OCI-M2 (cell line): ENCODE data around the gene FMN1.

ENCODE experiments used
- DNase-seq: peaks from one replicate; lab custom pipeline; 2025; ENCODE audit not compliant: unreplicated experiment; lab: John Stamatoyannopoulos, UW

The FMN1 gene

DNA sequence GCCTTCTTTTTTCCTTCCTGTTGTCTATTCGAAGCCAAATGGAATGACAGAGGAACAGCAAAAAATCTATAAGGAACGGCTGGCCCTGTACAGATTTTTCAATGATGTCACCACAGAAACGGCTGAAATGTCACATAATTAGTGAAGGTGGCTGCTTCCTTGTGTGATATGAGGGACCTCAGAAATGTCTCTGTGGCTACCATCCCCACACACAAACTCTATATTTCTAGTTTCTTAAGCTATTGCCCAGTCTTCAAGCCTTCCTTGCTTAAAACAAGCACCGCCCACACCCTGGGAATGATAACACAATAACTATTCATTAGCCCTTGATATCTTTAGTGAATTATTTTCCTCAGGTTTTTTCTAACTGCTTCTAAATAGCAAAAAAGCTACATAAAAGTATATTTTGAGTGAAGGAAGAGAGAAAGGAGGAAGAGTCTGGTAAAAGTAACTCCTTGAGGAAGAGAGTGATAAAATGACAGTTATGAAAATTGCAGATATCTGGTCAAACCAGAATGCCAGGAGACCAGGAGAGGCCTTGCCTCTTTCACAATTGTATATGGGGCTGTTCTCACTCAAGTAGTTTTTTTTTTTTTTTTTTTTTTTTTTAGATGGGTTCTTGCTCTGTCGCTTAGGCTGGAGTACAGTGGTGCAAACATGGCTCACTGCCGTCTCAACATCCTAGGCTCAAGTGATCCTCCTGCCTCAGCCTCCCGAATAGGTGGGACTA is 38.7 kb downstream of the FMN1 start:
- no peak for DNase-seq

DNA sequence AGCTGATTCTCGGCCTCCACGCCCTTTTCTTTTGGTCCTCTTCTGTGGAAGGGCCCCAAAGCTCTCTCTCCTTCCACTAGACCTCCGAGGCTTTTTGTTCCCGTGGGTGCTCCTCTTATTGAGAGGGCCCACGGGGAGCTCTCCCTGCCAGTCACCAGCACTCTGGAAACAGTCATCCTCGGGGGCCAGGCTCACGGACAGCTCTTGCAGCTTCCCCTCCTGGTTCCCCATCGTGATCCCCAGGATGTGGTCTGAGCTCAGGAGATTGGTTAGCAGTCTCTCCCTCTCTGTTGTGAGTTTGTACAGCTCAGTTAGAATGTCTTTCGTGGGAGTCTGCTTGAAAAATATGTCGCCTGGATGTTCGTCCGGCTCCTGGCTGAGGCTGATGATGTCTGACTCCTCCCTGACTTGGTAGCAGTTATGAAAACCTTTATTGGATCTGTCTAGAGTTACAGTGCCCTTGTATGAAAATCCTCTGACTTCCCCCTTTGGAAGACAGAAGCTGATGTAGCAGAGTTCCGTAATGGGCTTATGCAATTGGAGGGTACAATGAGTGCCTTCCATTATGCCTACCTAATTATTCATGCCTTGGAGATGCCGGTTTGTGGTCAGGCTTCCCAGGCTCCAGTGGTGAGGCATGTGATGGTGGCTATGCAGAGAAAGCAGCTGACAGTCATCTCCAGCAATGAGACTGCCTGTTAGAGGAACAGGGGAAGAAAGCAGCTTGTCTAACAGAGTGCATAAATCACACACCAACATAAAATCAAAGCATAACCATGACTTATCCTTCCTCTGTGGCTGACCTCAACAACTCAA is 40.0 kb downstream of the FMN1 start:
- no peak for DNase-seq

DNA sequence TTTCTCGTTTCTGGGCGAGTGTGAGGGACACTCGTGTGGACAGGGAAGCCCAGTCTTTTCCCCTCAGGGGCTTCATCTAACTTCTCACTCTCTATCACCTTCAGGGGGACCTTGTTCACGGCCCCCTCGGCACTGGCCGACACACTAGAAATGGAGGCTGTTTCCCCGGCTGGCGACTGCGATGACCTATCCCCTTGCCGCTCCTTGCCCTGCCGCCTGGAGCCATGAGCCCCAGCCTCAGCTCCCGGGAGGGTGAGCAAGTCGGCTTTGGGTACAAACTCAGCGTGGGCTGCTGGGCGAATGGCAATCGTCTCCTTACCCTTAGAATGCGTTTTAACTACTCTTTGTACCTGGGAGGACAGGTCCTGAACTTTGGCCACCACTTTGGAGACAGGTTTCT is 41.0 kb downstream of the FMN1 start:
- no peak for DNase-seq

DNA sequence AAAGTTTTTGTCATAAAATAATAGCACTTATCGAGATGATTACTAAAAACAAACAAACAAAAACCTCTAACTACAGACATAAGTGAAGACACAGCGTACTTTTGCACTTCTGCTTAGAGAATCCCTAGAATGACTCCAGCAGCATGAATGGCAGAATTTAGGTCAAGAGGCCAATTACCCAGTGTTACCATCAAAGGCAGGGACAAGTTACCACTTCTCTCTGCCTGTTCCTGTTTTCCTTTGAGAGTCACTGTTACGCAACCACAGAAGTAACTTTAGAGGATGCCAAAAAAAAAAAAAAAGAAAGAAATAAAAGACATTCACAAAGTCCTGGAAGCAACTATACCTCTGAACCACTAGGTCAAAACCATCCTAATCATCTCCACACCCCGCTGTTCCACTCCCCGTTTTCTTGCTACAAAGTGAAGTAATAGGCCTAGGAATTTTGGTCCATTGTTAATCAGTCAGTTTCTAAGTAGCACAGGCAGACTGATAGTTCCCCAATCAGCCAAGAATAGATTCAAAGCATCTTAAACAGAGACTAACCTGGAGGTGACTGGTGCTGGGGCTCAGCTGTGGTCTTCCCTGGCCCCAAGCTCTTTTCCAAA is 41.9 kb downstream of the FMN1 start:
- no peak for DNase-seq

DNA sequence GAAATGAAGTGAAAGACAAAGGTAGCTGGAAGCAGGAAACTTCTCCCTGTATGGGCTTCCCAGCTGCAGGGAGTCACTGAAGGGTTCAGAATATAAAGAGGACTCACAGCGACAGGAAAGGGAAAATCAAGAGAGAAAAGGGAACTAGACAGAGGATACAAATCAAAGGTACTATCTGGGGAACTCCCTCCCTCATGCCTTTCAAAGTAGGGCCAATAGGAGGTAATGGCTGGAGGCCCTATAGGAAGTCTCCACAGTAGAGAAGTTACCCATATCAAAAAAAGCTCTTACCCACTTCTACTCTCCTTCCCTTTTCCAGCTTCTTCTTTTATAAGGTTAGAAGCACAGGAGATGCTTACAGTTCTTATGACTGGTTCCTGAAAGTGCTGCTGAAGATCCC is 43.5 kb downstream of the FMN1 start:
- no peak for DNase-seq

DNA sequence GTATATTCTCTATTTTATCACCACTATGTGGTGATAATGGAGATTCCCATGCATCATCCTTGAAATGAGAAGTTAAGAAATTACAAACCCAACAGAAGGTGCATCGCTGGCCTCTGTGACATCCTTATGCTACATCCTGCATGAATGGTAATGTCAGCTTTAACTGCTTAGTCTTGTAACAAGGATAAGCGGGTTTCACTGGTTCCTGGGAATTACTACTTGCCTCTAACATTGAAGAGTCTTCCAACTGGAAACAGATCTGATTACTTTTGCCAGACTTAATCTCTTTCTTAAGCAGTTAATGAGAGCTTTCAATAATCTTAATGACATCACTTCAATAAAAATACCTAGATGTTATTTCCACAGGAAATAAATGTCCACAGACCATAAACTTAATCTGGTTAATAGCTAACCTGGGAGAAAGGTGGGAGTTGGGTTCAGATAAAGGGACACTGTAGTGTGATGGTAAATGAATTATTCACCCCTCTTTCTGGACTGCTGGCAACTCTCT is 44.0 kb downstream of the FMN1 start:
- DNase-seq = no peak

DNA sequence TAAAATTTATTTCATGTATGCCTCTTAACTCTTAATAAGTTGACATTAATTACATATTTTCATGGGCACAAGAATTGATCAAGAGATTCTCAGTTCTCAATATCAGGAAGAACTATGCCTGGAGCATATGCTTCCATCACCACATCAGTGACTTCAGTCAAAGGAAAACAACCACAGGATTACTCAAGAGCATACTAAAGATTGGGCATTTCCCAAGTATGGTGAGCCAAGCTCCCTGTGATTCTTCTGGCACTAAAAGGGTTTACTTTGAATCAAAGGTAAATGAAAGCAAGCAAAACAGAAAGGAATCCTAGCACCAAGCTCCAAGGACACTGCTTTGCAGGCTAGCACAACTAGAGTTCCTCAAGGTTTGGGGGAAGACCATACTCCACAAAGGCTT is 44.6 kb downstream of the FMN1 start:
- DNase-seq = no peak

DNA sequence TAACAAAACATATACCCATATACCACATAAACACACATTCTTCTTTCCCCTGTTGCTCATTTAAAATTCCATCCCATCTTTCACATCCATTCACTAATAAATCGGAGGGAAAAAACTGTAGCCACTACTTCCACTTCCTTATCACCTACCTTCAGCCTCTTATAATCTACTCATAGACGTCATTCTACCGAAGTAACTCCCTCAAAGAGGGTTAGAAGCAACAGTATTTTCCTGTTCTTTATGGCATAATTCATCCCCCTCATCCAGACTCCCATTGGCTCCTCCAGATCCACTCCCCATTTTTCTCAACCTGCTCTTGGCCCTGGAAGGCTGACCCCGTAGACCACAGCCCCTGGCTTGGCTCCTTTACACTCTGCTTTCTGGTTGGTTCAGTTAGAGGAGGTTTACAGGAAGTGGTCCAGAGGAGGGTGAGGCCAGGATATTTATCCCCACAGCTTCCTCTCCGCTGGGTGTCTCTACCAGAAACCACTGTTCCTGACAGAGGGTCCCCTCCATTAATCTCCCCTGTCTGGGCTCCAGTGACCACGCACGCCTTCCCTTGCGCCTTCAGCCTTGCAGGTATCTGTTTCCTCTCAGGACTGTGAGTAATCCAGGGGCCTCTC is 46.3 kb downstream of the FMN1 start:
- DNase-seq = peak; percentile 55

DNA sequence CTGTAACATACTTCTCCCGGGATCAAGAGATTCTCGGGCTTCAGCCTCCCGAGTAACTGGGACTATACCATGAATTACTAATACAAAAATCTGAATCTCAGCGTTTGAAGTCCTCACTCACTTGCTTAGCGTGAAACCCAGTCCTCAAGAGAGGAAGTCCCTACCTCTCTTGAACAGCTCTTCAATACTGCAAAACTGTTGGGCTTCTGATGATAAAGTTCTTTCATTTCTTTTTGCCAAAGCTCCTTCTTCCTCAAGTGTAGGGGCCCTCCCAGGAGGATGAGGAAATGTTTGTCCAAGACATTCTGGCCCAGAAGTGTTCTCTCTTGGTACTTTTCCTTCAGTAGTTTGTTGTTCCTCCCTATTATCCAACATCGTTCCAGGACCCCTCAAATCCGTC is 48.5 kb downstream of the FMN1 start:
- DNase-seq = no peak

DNA sequence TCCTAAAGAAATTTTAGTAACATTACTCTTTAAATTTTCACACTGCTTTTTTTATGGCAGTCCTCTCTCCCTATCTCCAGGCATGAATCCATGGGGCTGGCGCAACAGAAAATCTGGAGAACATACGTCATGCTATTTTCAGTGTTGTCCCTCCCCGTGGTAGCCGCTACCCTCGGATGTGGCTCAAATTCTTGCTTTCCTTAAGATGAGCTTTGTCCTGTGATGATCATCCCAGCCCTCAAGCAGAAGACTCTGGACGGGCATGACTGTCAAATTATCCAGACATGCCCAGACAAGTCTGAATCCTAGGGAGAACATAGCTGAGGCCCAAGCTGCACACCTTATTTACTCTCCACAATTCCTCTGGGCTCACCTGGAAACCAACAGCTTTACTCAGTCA is 49.1 kb downstream of the FMN1 start:
- no peak for DNase-seq

DNA sequence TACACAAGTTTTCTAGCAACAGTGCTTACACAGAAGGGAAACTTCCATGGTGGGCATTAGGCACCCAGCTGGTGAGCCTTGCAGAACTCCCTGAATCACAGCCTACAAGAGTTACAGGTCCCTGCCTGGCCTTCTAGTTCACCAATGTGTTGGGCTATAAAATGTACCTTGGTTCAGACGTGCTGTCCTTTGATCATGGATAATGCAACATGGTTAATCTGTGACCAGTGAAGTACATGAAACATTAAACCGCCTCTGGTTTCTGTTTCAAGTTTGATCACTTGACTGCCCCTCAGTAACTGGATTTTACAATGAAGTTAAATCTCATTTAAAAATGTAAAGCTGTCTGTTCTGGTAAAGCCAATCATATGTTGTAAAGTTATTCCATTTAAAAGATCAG is 51.8 kb downstream of the FMN1 start:
- no peak for DNase-seq

DNA sequence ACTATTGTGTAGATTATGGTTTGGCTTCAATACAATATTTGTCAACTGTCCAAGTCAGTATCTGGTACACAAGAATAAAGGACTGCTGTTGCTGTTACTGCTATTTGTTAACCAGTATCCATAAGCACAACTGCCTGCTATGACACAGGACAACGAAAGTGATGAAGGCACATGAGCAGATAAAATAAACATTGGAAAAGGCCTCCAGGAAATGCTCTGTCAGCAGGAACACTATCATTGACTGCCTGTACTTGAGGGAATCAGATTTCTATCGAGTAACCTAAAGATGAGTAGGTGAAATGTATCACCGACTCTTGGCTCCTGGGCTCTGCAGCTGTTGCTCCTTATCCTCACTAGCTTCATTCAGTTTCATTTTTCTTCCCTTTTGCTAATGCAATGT is 56.5 kb downstream of the FMN1 start:
- DNase-seq = no peak

DNA sequence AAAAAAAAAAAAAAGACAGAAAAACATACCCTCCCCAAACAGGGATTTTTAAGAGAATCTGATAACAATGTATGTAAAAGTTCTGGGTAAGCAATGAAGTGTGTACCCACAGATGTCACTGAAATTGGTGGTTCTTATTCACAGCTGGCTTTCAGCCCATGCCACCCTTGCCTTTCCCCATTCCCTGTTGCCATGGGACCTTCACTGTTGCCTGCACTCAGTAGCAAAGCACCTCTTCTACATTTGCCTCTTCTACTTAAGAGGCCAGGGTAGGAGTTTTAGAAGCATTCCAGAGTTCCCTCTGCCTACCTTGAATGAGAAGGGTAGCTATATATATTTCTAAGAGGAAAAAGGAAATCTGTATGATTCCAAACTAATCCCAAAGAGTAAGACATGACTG is 57.4 kb downstream of the FMN1 start:
- DNase-seq = no peak

DNA sequence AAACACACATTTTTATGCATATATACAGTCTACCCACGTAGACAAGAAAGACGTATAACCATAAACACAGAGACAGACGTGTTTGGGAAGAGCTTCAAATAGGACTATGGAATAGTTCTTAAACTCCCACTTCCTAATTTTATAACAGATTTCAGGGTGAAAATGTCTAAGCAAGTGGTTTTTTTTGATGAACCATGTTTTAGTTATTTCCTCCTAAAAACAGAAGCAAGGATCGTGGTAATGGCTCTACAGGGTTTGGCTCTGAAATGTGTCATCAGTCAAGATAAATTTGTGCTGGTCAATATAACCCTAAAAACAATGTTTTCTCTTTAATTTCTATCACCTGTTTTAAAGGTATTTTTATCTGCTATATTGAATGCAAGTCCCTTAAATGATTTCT is 58.2 kb downstream of the FMN1 start:
- DNase-seq = no peak

DNA sequence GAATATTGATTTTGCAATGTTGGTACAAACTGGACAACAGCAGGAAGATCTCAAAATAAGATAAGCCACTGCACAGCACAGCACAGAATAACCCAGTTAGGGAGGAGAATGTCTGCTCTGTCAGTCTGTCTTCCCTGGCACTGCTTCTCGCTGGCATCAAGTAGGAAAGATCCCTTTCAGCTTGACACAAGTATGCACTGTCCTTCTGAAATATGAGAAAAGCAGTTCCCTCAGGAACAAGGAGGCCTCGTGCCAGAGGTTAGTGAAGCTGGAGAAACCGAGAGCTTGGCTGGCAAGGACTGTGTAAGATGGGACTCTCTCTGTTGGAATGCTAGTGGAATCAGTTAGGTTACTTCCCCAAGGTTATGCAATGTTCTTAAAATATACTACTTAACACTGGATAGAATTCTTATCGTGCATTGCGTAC is 59.1 kb downstream of the FMN1 start:
- DNase-seq = no peak

DNA sequence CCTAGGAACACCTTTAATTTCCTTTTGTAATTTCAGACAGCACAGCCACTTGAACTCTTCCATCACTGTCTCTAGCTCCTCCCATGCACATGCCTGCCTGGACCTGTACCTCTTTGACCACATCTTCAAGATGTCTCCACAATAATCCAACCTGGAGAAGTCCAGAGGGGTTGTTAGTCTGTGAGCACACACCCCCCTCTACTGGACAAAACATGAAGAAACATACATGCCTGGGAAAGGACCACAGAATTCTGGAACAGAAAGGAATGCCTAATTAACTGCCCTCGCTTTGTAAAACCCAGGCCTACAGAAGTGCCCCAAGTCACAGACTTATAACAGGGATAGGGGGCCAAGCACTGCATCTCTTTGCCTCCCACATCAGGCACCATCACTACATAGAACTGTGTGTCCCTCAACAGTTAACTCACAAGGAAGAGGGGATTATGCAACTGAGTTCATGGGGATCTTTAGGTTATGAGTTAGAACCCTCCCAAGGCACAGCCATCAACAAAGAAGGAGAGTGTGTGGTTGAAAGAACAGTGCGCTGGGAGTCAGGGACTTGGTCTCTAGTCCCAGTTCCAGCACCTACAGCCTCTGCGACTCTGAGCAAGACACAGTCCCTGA is 61.7 kb downstream of the FMN1 start:
- DNase-seq = no peak

DNA sequence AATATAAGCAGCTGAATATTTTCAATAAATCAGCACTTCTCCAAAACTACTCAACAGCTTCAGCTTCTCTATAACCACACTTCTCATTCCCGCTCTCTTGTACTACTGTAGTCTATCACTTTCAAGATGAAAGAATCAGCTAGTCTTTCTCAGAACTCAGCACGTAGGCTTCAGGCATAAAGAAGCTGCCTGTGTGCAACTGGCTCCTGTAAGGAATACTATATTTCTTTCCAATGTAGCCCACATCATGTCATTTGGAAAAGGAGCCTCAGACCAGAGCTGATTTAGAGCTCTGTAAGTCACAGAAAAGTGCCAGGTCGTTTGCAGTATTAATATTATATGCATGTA is 62.3 kb downstream of the FMN1 start:
- DNase-seq = no peak

DNA sequence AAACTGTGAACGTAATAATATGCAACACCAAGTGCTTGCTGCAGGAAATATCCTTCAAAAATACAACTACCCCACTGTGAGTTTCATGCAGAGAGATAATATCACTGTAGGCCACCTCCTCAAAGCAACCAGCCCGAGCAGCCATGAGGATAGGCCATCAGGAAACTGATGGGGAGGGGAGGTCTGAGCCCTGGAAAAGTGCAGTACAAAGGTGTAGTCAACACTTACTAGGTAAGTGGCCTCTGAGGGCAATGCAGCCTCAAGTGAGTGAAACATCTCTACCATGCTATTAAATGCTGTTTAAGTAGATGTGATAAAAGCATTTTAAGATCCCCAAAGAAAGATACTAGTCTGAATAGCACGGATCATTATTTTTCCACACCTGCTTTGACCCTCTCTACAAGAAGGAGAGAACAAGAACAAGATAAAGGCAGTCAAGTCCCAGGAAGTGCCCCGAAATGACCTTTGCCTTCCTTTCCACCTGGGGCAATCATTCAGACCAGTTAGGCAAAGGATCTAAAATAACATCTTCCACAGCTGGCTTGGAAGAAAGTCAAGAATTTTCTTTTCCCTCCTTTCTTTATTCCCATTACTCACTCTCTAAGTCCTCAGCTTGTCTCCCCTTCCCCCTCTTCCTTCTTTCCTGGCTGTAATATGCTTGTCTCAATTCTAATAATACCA is 62.8 kb downstream of the FMN1 start:
- DNase-seq = no peak

DNA sequence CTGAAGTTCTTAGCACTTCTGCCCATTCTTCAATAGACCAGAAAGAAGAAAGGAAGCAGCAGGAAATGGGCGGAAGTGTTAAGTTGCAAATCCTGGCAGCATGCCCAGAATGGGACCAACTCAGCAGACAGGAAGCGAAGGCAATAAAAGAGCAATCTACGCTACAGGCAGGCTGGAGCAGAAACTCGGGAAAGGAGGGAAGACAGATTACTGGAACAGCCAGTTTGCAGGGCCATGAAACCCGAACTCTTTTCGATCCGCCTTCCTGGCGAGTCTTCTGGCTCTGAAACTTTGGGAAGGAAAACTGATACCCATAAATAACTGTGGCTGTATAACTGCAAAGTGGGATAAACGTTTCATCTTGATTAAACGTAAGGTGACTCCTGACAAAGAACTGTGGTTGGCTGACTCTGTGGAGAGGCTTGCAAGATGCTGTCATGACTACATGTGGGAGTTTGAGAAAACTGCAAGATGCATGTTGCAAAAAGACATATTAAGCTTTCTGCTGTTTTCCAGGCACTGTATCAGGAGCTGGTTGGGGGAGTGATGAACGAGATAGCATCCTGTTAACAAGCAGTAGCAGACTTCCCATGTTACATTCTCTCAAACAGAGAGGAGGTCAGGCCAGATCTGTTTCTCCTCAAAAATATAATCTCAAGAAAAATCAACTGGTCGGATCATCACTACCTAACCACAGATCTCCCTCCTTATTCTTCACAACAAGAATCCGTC is 67.8 kb downstream of the FMN1 start:
- no peak for DNase-seq
